K562 (cell line): Measurements from ENCODE around the gene ARHGAP9. TPM values are rescaled to one million over a fixed set of nuclear protein-coding genes. Genes with fewer than 3 reads are reported as not detected.

ENCODE experiments used
- BCOR ChIP-seq: fragments of 450-650 bp; IDR thresholded peaks from 2 replicates; pipeline ENCODE4 v1.6.1; 2016
- CAMTA2 ChIP-seq: fragments of 250-450 bp; sonication (Bioruptor Pico); conservative IDR thresholded peaks from 2 replicates; pipeline ENCODE4 v1.5.1; 2022
- CBX1 ChIP-seq: sonication (generic); IDR thresholded peaks from 2 replicates; pipeline ENCODE4 v1.6.1; 2016; ENCODE audit warnings: antibody characterized with exemption, low read depth, mild to moderate bottlenecking
- CC2D1A ChIP-seq: fragments of 450-650 bp; IDR thresholded peaks from 2 replicates; pipeline ENCODE4 v1.6.1; 2017; ENCODE audit warnings: mild to moderate bottlenecking
- DDX20 ChIP-seq: fragments of 450-650 bp; IDR thresholded peaks from 2 replicates; pipeline ENCODE4 v1.6.1; 2016; ENCODE audit warnings: missing genetic modification characterization, low read depth, mild to moderate bottlenecking, missing compliant biosample characterization, moderate library complexity
- DPF2 ChIP-seq: fragments of 450-650 bp; IDR thresholded peaks from 2 replicates; pipeline ENCODE4 v1.6.1; 2016
- ETV6 ChIP-seq, 3 experiments: fragments of 150-350 bp in 1 of 3; sonication (generic) in 1 of 3; formaldehyde crosslinking in 1 of 3; IDR thresholded peaks; 2 replicates each; pipeline versions ENCODE4 v1.6.1 to v1.8.0; 2014 to 2022; ENCODE audit warnings: borderline replicate concordance in 2 of 3, low read depth in 2 of 3, antibody characterized with exemption in 1 of 3, low read length in 1 of 3, mild to moderate bottlenecking in 1 of 3, missing genetic modification reagents in 1 of 3
- FOXJ3 ChIP-seq: sonication (generic); formaldehyde crosslinking; IDR thresholded peaks from 2 replicates; pipeline ENCODE4 v1.4.0; 2020; ENCODE audit warnings: mild to moderate bottlenecking, missing genetic modification reagents
- KDM5B ChIP-seq: fragments of 200-600 bp; sonication (generic); IDR thresholded peaks from 2 replicates; pipeline ENCODE4 v1.6.1; 2012; ENCODE audit warnings: low read depth, mild to moderate bottlenecking, moderate library complexity, low read length, control low read depth, inconsistent platforms; ENCODE audit not compliant: insufficient replicate concordance
- MEIS2 ChIP-seq: fragments of 450-650 bp; IDR thresholded peaks from 2 replicates; pipeline ENCODE4 v1.6.1; 2014; ENCODE audit warnings: mild to moderate bottlenecking; ENCODE audit not compliant: partially characterized antibody
- NELFE ChIP-seq: IDR thresholded peaks from 2 replicates; pipeline ENCODE4 v1.6.1; 2011; ENCODE audit warnings: mild to moderate bottlenecking; ENCODE audit not compliant: insufficient read depth, insufficient read length
- RB1 ChIP-seq: fragments of 450-650 bp; IDR thresholded peaks from 2 replicates; pipeline ENCODE4 v1.6.1; 2017; ENCODE audit warnings: low read depth, mild to moderate bottlenecking
- RUNX1 ChIP-seq: sonication (generic); IDR thresholded peaks from 2 replicates; pipeline ENCODE4 v1.6.1; 2016; ENCODE audit warnings: antibody characterized with exemption, low read depth
- TEAD2 ChIP-seq: fragments of 450-650 bp; IDR thresholded peaks from 2 replicates; pipeline ENCODE4 v1.6.1; 2016; ENCODE audit warnings: missing genetic modification characterization, control low read depth, missing compliant biosample characterization
- ZBTB7A ChIP-seq: IDR thresholded peaks from 2 replicates; pipeline ENCODE4 v1.6.1; 2011; ENCODE audit warnings: low read depth, mild to moderate bottlenecking, low read length, moderate library complexity, borderline replicate concordance; ENCODE audit not compliant: control insufficient read depth
- ZNF384 ChIP-seq: IDR thresholded peaks from 2 replicates; pipeline ENCODE4 v1.6.1; 2012; ENCODE audit warnings: low read depth, low read length, improper control_type of control experiment
- ZNF764 ChIP-seq: fragments of 250-450 bp; sonication (Bioruptor Pico); IDR thresholded peaks from 2 replicates; pipeline ENCODE4 v1.4.0; 2020; ENCODE audit warnings: low read depth, mild to moderate bottlenecking, moderate library complexity
- polyA plus RNA-seq, 8 experiments: library from polyadenylated mRNA; depleted of rRNA in 4 of 8; stranded (reverse) in 5 of 8; unstranded in 3 of 8; fragments of >200 nt; fragmentation: Nextera tagmentation in 2 of 8; fragmentation: Illumina TruSeq in 1 of 8; extraction: Ambion mirVana in 2 of 8; extraction: Trizol in 1 of 8; gene quantifications; 2 replicates each; pipeline versions ENCODE4 v1.2.1 to v1.2.3, GENCODE V29; 2011 to 2014; ENCODE audit warnings: inconsistent platforms in 1 of 8, missing spikeins in 1 of 8
- total RNA-seq, 7 experiments: library from RNA; depleted of rRNA in 6 of 7; stranded (reverse); fragments of >200 nt in 6 of 7; fragmentation: Illumina TruSeq in 2 of 7; extraction: Trizol in 2 of 7; gene quantifications; 2 replicates each; pipeline versions ENCODE4 v1.2.1 to v1.2.3, GENCODE V29; 2011 to 2021; ENCODE audit warnings: low replicate concordance in 1 of 7
- TF ChIP-seq, protein P1 (sequence below), 3 experiments: IDR thresholded peaks in 2 of 3; conservative IDR thresholded peaks in 1 of 3; 2 replicates each; pipeline ENCODE4 v1.5.1; 2011 to 2012; ENCODE audit warnings: low read length in 3 of 3, mild to moderate bottlenecking in 3 of 3, control low read depth in 2 of 3, improper control_type of control experiment in 1 of 3, inconsistent platforms in 1 of 3, low read depth in 1 of 3, mixed read lengths in 1 of 3, moderate library complexity in 1 of 3; ENCODE audit not compliant: insufficient read depth in 2 of 3
- TF ChIP-seq, protein P2 (sequence below): IDR thresholded peaks from 3 replicates; pipeline ENCODE4 v1.6.1; 2011; ENCODE audit warnings: borderline replicate concordance, mild to moderate bottlenecking; ENCODE audit not compliant: insufficient read length, insufficient read depth
- TF ChIP-seq, protein P3 (sequence below): fragments of 200-800 bp; sonication (Bioruptor generic); IDR thresholded peaks from 2 replicates; pipeline ENCODE4 v1.6.1; 2017; ENCODE audit warnings: missing genetic modification characterization, missing compliant biosample characterization
- TF ChIP-seq, protein P4 (sequence below): fragments of 450-650 bp; conservative IDR thresholded peaks from 2 replicates; pipeline ENCODE4 v1.6.1; 2016; ENCODE audit warnings: missing genetic modification characterization, low read depth, mild to moderate bottlenecking, missing compliant biosample characterization, moderate library complexity
- TF ChIP-seq, protein P5 (sequence below): fragments of 250-450 bp; sonication (Bioruptor Pico); IDR thresholded peaks from 2 replicates; pipeline ENCODE4 v1.5.0; 2021

Gene ARHGAP9
- total and polyA plus RNA-seq, 9 of the 15 experiments (the other 6 are each of a cell fraction or from before 2014, with no cell fraction given), result 1.5 to 10.2 (median 5.1) TPM

DNA sequence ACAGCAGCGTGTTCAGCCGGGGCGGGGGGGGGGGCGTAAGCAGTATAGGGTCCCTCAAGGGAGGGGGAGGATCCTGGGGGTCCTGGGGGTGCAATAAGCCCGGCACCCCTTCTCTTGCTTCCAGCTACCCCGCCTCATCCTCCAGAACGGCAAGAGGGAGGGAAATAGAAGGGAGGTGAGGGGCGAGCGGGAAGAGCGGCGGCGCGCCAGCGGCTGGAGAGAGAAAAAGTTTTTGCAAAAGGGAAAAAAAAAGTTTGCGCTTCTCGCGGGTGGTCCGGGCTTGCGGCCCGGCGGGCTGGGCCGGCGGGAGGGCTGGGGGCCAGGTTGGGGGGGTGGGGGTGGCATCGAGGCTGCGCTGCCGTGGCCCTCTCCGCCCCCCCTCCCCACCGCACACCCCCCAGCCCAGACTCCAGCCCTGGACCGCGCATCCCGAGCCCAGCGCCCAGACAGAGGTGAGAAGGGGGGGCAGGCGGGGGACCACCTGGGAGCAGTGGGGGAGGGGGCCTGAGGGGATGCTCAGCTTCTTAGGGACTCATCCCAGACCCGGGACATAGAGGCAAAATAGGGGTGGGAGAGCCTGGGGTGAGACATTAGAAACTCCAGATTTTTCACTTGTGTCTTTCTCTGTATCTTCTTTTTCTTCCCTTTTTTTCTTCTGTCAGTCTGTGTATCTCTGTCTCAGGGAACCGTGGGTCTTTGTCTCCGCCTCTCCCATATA, 19.8 kb downstream of the ARHGAP9 start, which contains the start of gene GLI1 (continued):
- TF ChIP-seq, protein P1, sequence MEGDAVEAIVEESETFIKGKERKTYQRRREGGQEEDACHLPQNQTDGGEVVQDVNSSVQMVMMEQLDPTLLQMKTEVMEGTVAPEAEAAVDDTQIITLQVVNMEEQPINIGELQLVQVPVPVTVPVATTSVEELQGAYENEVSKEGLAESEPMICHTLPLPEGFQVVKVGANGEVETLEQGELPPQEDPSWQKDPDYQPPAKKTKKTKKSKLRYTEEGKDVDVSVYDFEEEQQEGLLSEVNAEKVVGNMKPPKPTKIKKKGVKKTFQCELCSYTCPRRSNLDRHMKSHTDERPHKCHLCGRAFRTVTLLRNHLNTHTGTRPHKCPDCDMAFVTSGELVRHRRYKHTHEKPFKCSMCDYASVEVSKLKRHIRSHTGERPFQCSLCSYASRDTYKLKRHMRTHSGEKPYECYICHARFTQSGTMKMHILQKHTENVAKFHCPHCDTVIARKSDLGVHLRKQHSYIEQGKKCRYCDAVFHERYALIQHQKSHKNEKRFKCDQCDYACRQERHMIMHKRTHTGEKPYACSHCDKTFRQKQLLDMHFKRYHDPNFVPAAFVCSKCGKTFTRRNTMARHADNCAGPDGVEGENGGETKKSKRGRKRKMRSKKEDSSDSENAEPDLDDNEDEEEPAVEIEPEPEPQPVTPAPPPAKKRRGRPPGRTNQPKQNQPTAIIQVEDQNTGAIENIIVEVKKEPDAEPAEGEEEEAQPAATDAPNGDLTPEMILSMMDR (IDR thresholded peaks at IDR 0.05 in 2 of 3, conservative IDR thresholded peaks at IDR 0.05 in 1 of 3; ENCODE audit: insufficient read depth in 2 of 3, low read depth in 1 of 3, low read length in 3 of 3), result no peak
- TF ChIP-seq TEAD2 (tag) (no peak), KDM5B (peak; percentile 12), DDX20 (no peak), RUNX1 (no peak), CC2D1A (no peak), FOXJ3 (no peak), ZBTB7A (peak; percentile 76), CAMTA2 (no peak), RB1 (0 out of 2 replicates have a peak, but pooled peaks have one; percentile 26), ZNF764 (CRISPR knock-in tag) (no peak), ETV6 (IDR thresholded peaks at IDR 0.05; ENCODE audit: borderline replicate concordance in 1 of 2, low read depth in 2 of 2, low read length in 1 of 2) (no peak), ETV6 (CRISPR knock-in tag; IDR thresholded peaks at IDR 0.05; ENCODE audit: borderline replicate concordance) (no peak), CBX1 (no peak), MEIS2 (no peak), ZNF384 (peak; percentile 62; the same call in 1 of the 2 replicates), BCOR (no peak; the same call in 1 of the 2 replicates), DPF2 (no peak), NELFE (no peak)
- TF ChIP-seq, protein P2, sequence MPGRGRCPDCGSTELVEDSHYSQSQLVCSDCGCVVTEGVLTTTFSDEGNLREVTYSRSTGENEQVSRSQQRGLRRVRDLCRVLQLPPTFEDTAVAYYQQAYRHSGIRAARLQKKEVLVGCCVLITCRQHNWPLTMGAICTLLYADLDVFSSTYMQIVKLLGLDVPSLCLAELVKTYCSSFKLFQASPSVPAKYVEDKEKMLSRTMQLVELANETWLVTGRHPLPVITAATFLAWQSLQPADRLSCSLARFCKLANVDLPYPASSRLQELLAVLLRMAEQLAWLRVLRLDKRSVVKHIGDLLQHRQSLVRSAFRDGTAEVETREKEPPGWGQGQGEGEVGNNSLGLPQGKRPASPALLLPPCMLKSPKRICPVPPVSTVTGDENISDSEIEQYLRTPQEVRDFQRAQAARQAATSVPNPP, result no peak
- TF ChIP-seq, protein P3, sequence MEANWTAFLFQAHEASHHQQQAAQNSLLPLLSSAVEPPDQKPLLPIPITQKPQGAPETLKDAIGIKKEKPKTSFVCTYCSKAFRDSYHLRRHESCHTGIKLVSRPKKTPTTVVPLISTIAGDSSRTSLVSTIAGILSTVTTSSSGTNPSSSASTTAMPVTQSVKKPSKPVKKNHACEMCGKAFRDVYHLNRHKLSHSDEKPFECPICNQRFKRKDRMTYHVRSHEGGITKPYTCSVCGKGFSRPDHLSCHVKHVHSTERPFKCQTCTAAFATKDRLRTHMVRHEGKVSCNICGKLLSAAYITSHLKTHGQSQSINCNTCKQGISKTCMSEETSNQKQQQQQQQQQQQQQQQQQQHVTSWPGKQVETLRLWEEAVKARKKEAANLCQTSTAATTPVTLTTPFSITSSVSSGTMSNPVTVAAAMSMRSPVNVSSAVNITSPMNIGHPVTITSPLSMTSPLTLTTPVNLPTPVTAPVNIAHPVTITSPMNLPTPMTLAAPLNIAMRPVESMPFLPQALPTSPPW (CRISPR knock-in tag), result peak; percentile 97
- TF ChIP-seq, protein P4, sequence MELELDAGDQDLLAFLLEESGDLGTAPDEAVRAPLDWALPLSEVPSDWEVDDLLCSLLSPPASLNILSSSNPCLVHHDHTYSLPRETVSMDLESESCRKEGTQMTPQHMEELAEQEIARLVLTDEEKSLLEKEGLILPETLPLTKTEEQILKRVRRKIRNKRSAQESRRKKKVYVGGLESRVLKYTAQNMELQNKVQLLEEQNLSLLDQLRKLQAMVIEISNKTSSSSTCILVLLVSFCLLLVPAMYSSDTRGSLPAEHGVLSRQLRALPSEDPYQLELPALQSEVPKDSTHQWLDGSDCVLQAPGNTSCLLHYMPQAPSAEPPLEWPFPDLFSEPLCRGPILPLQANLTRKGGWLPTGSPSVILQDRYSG (tag), result no peak
- TF ChIP-seq, protein P5, sequence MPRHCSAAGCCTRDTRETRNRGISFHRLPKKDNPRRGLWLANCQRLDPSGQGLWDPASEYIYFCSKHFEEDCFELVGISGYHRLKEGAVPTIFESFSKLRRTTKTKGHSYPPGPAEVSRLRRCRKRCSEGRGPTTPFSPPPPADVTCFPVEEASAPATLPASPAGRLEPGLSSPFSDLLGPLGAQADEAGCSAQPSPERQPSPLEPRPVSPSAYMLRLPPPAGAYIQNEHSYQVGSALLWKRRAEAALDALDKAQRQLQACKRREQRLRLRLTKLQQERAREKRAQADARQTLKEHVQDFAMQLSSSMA, result no peak
